Liver (tissue), 9 donors: Measurements from ENCODE around the gene FAM241B. TPM values are rescaled to one million over a fixed set of nuclear protein-coding genes. Genes with fewer than 3 reads are reported as not detected.

Experiments
- DNase-seq: peaks from one replicate; pipeline ENCODE4 v3.0.0-alpha.2; 2017; ENCODE audit warnings: low spot score
- H3K27ac ChIP-seq, 2 donors: one replicate each; pipeline ENCODE4 v1.7.0; 2013; ENCODE audit warnings: inconsistent platforms in 2 of 2, low read length in 2 of 2, control low read depth in 1 of 2, low read depth in 1 of 2, mild to moderate bottlenecking in 1 of 2
- H3K27me3 ChIP-seq, 4 donors: one replicate each; pipeline versions ENCODE4 v1.6.1 to v1.7.0; 2013; ENCODE audit warnings: low read length in 3 of 4, inconsistent platforms in 1 of 4, mild to moderate bottlenecking in 1 of 4, moderate library complexity in 1 of 4; ENCODE audit not compliant: control insufficient read depth in 4 of 4, insufficient read depth in 4 of 4
- H3K36me3 ChIP-seq, 4 donors: one replicate each; pipeline versions ENCODE4 v1.6.1 to v1.7.0; 2013; ENCODE audit warnings: low read length in 3 of 4, mild to moderate bottlenecking in 3 of 4, low read depth in 1 of 4, moderate library complexity in 1 of 4; ENCODE audit not compliant: control insufficient read depth in 4 of 4, insufficient read depth in 3 of 4
- H3K4me1 ChIP-seq, 4 donors: one replicate each; pipeline versions ENCODE4 v1.6.1 to v1.7.0; 2013; ENCODE audit warnings: low read length in 3 of 4, mild to moderate bottlenecking in 3 of 4, moderate library complexity in 1 of 4; ENCODE audit not compliant: control insufficient read depth in 4 of 4, insufficient read depth in 4 of 4
- H3K4me3 ChIP-seq, 3 donors: one replicate each; pipeline versions ENCODE4 v1.6.1 to v1.7.0; 2013; ENCODE audit warnings: low read length in 3 of 3, control low read depth in 1 of 3, low read depth in 1 of 3, mild to moderate bottlenecking in 1 of 3
- H3K9ac ChIP-seq, 2 donors: one replicate each; pipeline ENCODE4 v1.7.0; 2013; ENCODE audit warnings: low read length in 2 of 2, mild to moderate bottlenecking in 2 of 2, moderate library complexity in 2 of 2, control low read depth in 1 of 2, low read depth in 1 of 2
- H3K9me3 ChIP-seq, 4 donors: one replicate each; pipeline versions ENCODE4 v1.6.1 to v1.7.0; 2013; ENCODE audit warnings: low read length in 3 of 4; ENCODE audit not compliant: control insufficient read depth in 4 of 4
- EGR1 ChIP-seq, 2 donors: IDR thresholded peaks; 2 replicates each; pipeline ENCODE4 v1.6.1; 2016 to 2018; ENCODE audit warnings: antibody characterized with exemption in 2 of 2, low read depth in 2 of 2
- FOXA2 ChIP-seq: IDR thresholded peaks from 2 replicates; pipeline ENCODE4 v1.6.1; 2016; ENCODE audit warnings: antibody characterized with exemption
- GABPA ChIP-seq, 2 donors: IDR thresholded peaks in 1 of 2; conservative IDR thresholded peaks in 1 of 2; 2 replicates each; pipeline ENCODE4 v1.6.1; 2016; ENCODE audit warnings: antibody characterized with exemption in 2 of 2, mild to moderate bottlenecking in 1 of 2, moderate library complexity in 1 of 2
- HNF4A ChIP-seq, 2 donors: conservative IDR thresholded peaks; 2 replicates each; pipeline ENCODE4 v1.6.1; 2016; ENCODE audit warnings: antibody characterized with exemption in 2 of 2, mild to moderate bottlenecking in 2 of 2
- HNF4G ChIP-seq: IDR thresholded peaks from 2 replicates; pipeline ENCODE4 v1.6.1; 2016; ENCODE audit warnings: antibody characterized with exemption
- JUND ChIP-seq, 2 donors: IDR thresholded peaks; 2 replicates each; pipeline ENCODE4 v1.6.1; 2016; ENCODE audit warnings: antibody characterized with exemption in 2 of 2
- NR2F2 ChIP-seq: IDR thresholded peaks from 2 replicates; pipeline ENCODE4 v1.6.1; 2016; ENCODE audit warnings: antibody characterized with exemption
- RAD21 ChIP-seq, 2 donors: IDR thresholded peaks; 2 replicates each; pipeline ENCODE4 v1.6.1; 2016; ENCODE audit warnings: antibody characterized with exemption in 2 of 2, mild to moderate bottlenecking in 2 of 2
- RXRA ChIP-seq, 2 donors: IDR thresholded peaks; 2 replicates each; pipeline ENCODE4 v1.6.1; 2017 to 2018; ENCODE audit warnings: antibody characterized with exemption in 2 of 2, mild to moderate bottlenecking in 1 of 2
- SP1 ChIP-seq: IDR thresholded peaks from 2 replicates; pipeline ENCODE4 v1.6.1; 2018; ENCODE audit warnings: antibody characterized with exemption, mild to moderate bottlenecking
- TAF1 ChIP-seq: conservative IDR thresholded peaks from 2 replicates; pipeline ENCODE4 v1.6.1; 2016; ENCODE audit warnings: antibody characterized with exemption, mild to moderate bottlenecking
- YY1 ChIP-seq: IDR thresholded peaks from 2 replicates; pipeline ENCODE4 v1.6.1; 2016; ENCODE audit warnings: antibody characterized with exemption, mild to moderate bottlenecking
- WGBS: extraction: QIAGEN DNeasy Blood & Tissue Kit; methylation state at CpG from one replicate; pipeline ENCODE4 v1.1.7; 2013; 5-methylcytosine and 5-hydroxymethylcytosine counted together
- polyA plus RNA-seq, 2 donors: library from polyadenylated mRNA; stranded (reverse) in 1 of 2; unstranded in 1 of 2; fragments of 200-250 nt in 1 of 2; fragments of >200 nt in 1 of 2; fragmentation: Nextera tagmentation in 1 of 2; extraction: Ambion mirVana in 1 of 2; gene quantifications; one replicate each; pipeline versions ENCODE4 v1.2.1 to v1.2.3, GENCODE V29; 2013 to 2015
- total RNA-seq, 2 donors: library from RNA; depleted of rRNA; stranded (reverse); fragments of >200 nt; gene quantifications; one replicate each; pipeline ENCODE4 v1.2.3, GENCODE V29; 2014
- TF ChIP-seq, protein P1 (sequence below): fragments of 150-350 bp; IDR thresholded peaks from 2 replicates; pipeline ENCODE4 v1.5.1; 2017; ENCODE audit warnings: improper control_type of control experiment, low read depth, low read length; ENCODE audit not compliant: missing input control
- TF ChIP-seq, protein P2 (sequence below): IDR thresholded peaks from 2 replicates; pipeline ENCODE4 v1.6.1; 2016; ENCODE audit warnings: antibody characterized with exemption
- TF ChIP-seq, protein P3 (sequence below): IDR thresholded peaks from 2 replicates; pipeline ENCODE4 v1.6.1; 2016; ENCODE audit warnings: antibody characterized with exemption, mild to moderate bottlenecking
- TF ChIP-seq, protein P4 (sequence below): IDR thresholded peaks from 2 replicates; pipeline ENCODE4 v1.6.1; 2016; ENCODE audit warnings: antibody characterized with exemption
- TF ChIP-seq, protein P5 (sequence below): IDR thresholded peaks from 2 replicates; pipeline ENCODE4 v1.6.1; 2016; ENCODE audit warnings: antibody characterized with exemption
- donor health status: healthy.
- donor health status: healthy.
- donor health status: healthy.
- donor health status: healthy.
- donor health status: healthy.

The FAM241B gene
- total and polyA plus RNA-seq, 4 donors, result 0.84 to 2.5 (median 1.7) TPM

DNA sequence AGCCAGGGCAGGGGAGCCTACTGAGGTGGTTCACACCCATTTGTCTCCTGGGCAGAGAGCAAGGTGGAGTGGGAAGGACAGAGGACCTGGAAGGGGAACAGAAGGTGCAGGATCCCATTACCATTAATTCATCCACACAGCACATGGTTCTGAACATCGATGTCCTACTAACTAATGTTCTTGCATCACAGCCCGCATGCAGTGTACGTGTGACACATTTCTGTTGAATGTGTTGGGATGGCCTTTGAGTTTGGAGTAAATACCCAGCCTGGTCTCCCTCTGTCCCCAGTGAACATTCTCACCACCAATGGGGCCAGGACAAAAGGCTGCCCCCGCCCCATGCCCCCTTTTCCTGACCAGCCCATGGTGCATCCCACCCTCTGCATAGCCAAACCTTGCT, 46.3 kb downstream of the FAM241B start:
- Histone ChIP-seq H3K4me3 (no peak overlapping the region), H3K27me3 (no peaks in the 10 kb centered on the region), H3K36me3 (no peaks in the 10 kb centered on the region), H3K27ac (no peak overlapping the region), H3K9me3 (no peaks in the 10 kb centered on the region), H3K4me1 (peaks cover 0 to under 1% (median 0%) of the 10 kb centered on the region in 4 donors), H3K9ac (no peak overlapping the region)
- TF ChIP-seq YY1 (no peak), RAD21 (IDR thresholded peaks at IDR 0.05) (no peak), GABPA (IDR thresholded peaks at IDR 0.05 in 1 of 2, conservative IDR thresholded peaks at IDR 0.05 in 1 of 2) (no peak), FOXA2 (no peak)
- TF ChIP-seq, protein P1, sequence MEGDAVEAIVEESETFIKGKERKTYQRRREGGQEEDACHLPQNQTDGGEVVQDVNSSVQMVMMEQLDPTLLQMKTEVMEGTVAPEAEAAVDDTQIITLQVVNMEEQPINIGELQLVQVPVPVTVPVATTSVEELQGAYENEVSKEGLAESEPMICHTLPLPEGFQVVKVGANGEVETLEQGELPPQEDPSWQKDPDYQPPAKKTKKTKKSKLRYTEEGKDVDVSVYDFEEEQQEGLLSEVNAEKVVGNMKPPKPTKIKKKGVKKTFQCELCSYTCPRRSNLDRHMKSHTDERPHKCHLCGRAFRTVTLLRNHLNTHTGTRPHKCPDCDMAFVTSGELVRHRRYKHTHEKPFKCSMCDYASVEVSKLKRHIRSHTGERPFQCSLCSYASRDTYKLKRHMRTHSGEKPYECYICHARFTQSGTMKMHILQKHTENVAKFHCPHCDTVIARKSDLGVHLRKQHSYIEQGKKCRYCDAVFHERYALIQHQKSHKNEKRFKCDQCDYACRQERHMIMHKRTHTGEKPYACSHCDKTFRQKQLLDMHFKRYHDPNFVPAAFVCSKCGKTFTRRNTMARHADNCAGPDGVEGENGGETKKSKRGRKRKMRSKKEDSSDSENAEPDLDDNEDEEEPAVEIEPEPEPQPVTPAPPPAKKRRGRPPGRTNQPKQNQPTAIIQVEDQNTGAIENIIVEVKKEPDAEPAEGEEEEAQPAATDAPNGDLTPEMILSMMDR, result no peak
- TF ChIP-seq, protein P2, sequence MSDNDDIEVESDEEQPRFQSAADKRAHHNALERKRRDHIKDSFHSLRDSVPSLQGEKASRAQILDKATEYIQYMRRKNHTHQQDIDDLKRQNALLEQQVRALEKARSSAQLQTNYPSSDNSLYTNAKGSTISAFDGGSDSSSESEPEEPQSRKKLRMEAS, result no peak
- DNase-seq, result no peak
- 79% methylated on average over 4 of the region's 4 CpGs for WGBS

DNA sequence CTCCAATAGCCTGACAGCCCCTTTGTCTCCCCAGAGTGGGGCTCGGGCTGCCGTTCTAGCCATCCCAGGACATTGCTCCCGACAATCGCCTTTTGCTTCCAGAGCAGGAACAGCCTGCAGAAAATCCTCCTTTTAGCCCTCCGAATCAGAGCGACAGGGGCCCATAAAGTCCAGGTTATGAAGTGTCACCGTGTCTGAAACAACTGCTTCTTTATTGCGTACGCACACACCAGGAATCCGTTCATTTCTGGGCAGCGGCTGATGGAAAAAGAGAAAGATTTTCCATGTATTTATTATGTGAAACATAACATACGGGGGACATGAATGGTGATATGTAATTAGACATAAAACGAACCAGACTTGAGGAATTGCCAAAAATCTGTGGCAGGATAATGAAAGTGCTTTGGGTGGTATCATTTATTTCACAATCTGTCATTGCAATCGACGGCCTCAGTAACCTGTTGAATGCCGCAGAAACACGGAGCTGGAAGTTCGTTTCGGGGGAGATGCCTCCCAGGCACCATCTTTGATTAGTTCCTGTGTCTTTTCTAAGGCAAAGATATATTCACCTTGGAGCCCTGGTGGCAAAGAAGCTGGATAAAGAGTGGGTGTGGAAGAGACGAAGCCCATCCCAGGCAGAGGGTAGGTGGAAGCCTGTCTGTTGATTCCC, 48.1 kb downstream of the FAM241B start:
- TF ChIP-seq YY1 (no peak), GABPA (IDR thresholded peaks at IDR 0.05 in 1 of 2, conservative IDR thresholded peaks at IDR 0.05 in 1 of 2) (no peak), TAF1 (no peak), NR2F2 (no peak), SP1 (no peak), RXRA (IDR thresholded peaks at IDR 0.05) (no peak), HNF4G (no peak), HNF4A (conservative IDR thresholded peaks at IDR 0.05) (no peak), EGR1 (IDR thresholded peaks at IDR 0.05; ENCODE audit: low read depth in 2 of 2) (no peak), RAD21 (IDR thresholded peaks at IDR 0.05) (no peak), JUND (IDR thresholded peaks at IDR 0.05) (no peak)
- TF ChIP-seq, protein P3, sequence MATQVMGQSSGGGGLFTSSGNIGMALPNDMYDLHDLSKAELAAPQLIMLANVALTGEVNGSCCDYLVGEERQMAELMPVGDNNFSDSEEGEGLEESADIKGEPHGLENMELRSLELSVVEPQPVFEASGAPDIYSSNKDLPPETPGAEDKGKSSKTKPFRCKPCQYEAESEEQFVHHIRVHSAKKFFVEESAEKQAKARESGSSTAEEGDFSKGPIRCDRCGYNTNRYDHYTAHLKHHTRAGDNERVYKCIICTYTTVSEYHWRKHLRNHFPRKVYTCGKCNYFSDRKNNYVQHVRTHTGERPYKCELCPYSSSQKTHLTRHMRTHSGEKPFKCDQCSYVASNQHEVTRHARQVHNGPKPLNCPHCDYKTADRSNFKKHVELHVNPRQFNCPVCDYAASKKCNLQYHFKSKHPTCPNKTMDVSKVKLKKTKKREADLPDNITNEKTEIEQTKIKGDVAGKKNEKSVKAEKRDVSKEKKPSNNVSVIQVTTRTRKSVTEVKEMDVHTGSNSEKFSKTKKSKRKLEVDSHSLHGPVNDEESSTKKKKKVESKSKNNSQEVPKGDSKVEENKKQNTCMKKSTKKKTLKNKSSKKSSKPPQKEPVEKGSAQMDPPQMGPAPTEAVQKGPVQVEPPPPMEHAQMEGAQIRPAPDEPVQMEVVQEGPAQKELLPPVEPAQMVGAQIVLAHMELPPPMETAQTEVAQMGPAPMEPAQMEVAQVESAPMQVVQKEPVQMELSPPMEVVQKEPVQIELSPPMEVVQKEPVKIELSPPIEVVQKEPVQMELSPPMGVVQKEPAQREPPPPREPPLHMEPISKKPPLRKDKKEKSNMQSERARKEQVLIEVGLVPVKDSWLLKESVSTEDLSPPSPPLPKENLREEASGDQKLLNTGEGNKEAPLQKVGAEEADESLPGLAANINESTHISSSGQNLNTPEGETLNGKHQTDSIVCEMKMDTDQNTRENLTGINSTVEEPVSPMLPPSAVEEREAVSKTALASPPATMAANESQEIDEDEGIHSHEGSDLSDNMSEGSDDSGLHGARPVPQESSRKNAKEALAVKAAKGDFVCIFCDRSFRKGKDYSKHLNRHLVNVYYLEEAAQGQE, result no peak
- TF ChIP-seq, protein P4, sequence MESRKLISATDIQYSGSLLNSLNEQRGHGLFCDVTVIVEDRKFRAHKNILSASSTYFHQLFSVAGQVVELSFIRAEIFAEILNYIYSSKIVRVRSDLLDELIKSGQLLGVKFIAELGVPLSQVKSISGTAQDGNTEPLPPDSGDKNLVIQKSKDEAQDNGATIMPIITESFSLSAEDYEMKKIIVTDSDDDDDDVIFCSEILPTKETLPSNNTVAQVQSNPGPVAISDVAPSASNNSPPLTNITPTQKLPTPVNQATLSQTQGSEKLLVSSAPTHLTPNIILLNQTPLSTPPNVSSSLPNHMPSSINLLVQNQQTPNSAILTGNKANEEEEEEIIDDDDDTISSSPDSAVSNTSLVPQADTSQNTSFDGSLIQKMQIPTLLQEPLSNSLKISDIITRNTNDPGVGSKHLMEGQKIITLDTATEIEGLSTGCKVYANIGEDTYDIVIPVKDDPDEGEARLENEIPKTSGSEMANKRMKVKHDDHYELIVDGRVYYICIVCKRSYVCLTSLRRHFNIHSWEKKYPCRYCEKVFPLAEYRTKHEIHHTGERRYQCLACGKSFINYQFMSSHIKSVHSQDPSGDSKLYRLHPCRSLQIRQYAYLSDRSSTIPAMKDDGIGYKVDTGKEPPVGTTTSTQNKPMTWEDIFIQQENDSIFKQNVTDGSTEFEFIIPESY, result no peak
- TF ChIP-seq, protein P5, sequence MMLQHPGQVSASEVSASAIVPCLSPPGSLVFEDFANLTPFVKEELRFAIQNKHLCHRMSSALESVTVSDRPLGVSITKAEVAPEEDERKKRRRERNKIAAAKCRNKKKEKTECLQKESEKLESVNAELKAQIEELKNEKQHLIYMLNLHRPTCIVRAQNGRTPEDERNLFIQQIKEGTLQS, result no peak
- no peak overlapping the region for H3K9ac ChIP-seq
- peaks cover 2 to 14% (median 12%) of the 10 kb centered on the region in 4 donors for H3K4me1 ChIP-seq
- no peak for DNase-seq
- H3K4me3 ChIP-seq, result no peak overlapping the region
- 78% methylated on average over 20 of the region's 20 CpGs for WGBS
- H3K27ac ChIP-seq, result no peak overlapping the region
- no peaks in the 10 kb centered on the region for H3K9me3 ChIP-seq
- no peaks in the 10 kb centered on the region for H3K27me3 ChIP-seq
- no peaks in the 10 kb centered on the region for H3K36me3 ChIP-seq
